ENCODE results near the gene ATXN7L1.
A peak's percentile ranks its signal among the peaks of the same experiment; 100 is the strongest.
"Not testable (repeated sequence)": the region's sequence is repeated elsewhere in the genome, so short reads cannot be mapped to it uniquely, and the experiment has no call there.

Gene ATXN7L1

GRCh38 chr7:105857009-105857952, 19.1 kb downstream of the ATXN7L1 start:
- DNase-seq: no peak

GRCh38 chr7:105854498-105854897, 21.9 kb downstream of the ATXN7L1 start:
- peak; percentile 57 to 82 for DNase-seq

GRCh38 chr7:105853931-105854419, 22.4 kb downstream of the ATXN7L1 start:
- DNase-seq: peak; percentile 70 to 90

- no peak for DNase-seq
Observed at GRCh38 chr7:105851064-105851463, 25.3 kb downstream of the ATXN7L1 start.

GRCh38 chr7:105849122-105849855, 27.1 kb downstream of the ATXN7L1 start:
- peak in 1 of 2 experiments; percentile 5 for DNase-seq

GRCh38 chr7:105846404-105846803, 30.0 kb downstream of the ATXN7L1 start:
- no peak for DNase-seq

- DNase-seq: not testable (repeated sequence)
Observed at GRCh38 chr7:105844681-105845080, 31.7 kb downstream of the ATXN7L1 start.

- DNase-seq: no peak
Observed at GRCh38 chr7:105841866-105842265, 34.5 kb downstream of the ATXN7L1 start.

GRCh38 chr7:105840981-105841749, 35.2 kb downstream of the ATXN7L1 start:
- DNase-seq: no peak

GRCh38 chr7:105839266-105839665, 37.1 kb downstream of the ATXN7L1 start:
- DNase-seq: peak; percentile 17 to 60

GRCh38 chr7:105838627-105839231, 37.7 kb downstream of the ATXN7L1 start:
- peak in 1 of 2 experiments; percentile 74 for DNase-seq

- peak; percentile 75 to 86 for DNase-seq
Observed at GRCh38 chr7:105837765-105838626, 38.4 kb downstream of the ATXN7L1 start.

GRCh38 chr7:105835441-105835840, 41.0 kb downstream of the ATXN7L1 start:
- no peak for DNase-seq

GRCh38 chr7:105831824-105832535, 44.4 kb downstream of the ATXN7L1 start:
- no peak for DNase-seq

- DNase-seq: no peak
Observed at GRCh38 chr7:105831302-105831620, 45.1 kb downstream of the ATXN7L1 start.

GRCh38 chr7:105830405-105831301, 45.7 kb downstream of the ATXN7L1 start:
- no peak for DNase-seq

- no peak for DNase-seq
Observed at GRCh38 chr7:105829681-105830322, 46.6 kb downstream of the ATXN7L1 start.

GRCh38 chr7:105828141-105828540, 48.3 kb downstream of the ATXN7L1 start:
- no peak for DNase-seq

Data from NCI-H524 (cell line).